ENCODE results near the gene DNM2. TPM values are rescaled to one million over a fixed set of nuclear protein-coding genes. Genes with fewer than 3 reads are reported as not detected.

The DNM2 gene
- total and polyA plus RNA-seq, 2 donors (not counting 1 experiment from before 2014, with no cell fraction given) = 42.6 to 76.8 TPM

DNA sequence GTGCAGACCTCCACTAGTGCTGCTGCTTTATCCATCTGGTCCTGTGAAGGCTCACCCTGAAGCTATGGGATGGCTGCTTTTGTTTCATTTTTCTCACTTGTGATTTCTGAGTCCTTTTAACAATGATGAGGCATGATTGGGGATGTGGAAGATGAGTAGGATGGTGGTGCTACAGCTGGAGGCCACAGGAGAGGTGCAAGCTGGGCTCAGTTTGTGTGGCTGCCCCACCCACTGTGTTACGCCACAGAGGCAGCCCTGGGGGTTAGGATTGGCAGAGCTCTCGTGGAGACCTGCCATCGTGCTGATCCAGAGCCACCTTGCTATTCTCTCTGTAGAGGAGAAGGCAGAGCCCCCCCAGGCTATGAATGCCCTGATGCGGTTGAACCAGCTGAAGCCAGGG is 36.2 kb upstream of the DNM2 start:
- no peak overlapping the region for H3K4me2 ChIP-seq (ENCODE audit: extremely low read depth, insufficient read depth, low read length)
- peaks cover 2% of the 10 kb centered on the region for H3K4me1 ChIP-seq (ENCODE audit: control insufficient read depth, extremely low read depth, insufficient read depth, low read length)
- no peaks in the 10 kb centered on the region for H3K9me3 ChIP-seq (ENCODE audit: control insufficient read depth, insufficient read depth, low read depth, low read length)
- DNase-seq (ENCODE audit: low read depth in 2 of 2) = no peak
- no peaks in the 10 kb centered on the region for H3K27me3 ChIP-seq (ENCODE audit: control insufficient read depth, insufficient read depth, low read length)
- no peak overlapping the region for H2AFZ ChIP-seq (ENCODE audit: low read length)
- H3K27ac ChIP-seq (ENCODE audit: insufficient read depth, low read length) = no peak overlapping the region
- peaks cover 31% of the 10 kb centered on the region for H3K79me2 ChIP-seq (ENCODE audit: control insufficient read depth, insufficient read depth, low read length)
- H3K9ac ChIP-seq (ENCODE audit: insufficient read depth, low read length) = no peak overlapping the region
- H3K36me3 ChIP-seq (ENCODE audit: control insufficient read depth, insufficient read depth, low read length) = peaks cover 60% of the 10 kb centered on the region
- H4K20me1 ChIP-seq (ENCODE audit: control insufficient read depth, extremely low read depth, insufficient read depth, low read length) = no peaks in the 10 kb centered on the region
- no peak for TF ChIP-seq EZH2 (IDR thresholded peaks at IDR 0.05; ENCODE audit: low read length, missing control alignments)
- TF ChIP-seq, protein P1, sequence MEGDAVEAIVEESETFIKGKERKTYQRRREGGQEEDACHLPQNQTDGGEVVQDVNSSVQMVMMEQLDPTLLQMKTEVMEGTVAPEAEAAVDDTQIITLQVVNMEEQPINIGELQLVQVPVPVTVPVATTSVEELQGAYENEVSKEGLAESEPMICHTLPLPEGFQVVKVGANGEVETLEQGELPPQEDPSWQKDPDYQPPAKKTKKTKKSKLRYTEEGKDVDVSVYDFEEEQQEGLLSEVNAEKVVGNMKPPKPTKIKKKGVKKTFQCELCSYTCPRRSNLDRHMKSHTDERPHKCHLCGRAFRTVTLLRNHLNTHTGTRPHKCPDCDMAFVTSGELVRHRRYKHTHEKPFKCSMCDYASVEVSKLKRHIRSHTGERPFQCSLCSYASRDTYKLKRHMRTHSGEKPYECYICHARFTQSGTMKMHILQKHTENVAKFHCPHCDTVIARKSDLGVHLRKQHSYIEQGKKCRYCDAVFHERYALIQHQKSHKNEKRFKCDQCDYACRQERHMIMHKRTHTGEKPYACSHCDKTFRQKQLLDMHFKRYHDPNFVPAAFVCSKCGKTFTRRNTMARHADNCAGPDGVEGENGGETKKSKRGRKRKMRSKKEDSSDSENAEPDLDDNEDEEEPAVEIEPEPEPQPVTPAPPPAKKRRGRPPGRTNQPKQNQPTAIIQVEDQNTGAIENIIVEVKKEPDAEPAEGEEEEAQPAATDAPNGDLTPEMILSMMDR (conservative IDR thresholded peaks at IDR 0.05 in 1 of 2, IDR thresholded peaks at IDR 0.05 in 1 of 2; ENCODE audit: low read depth in 1 of 2, low read length in 2 of 2) = no peak
- H3K4me3 ChIP-seq (replicated peaks in 1 of 4; ENCODE audit: control extremely low read depth in 1 of 4, insufficient read depth in 1 of 4, low read depth in 3 of 4, low read length in 4 of 4) = no peak overlapping the region

DNA sequence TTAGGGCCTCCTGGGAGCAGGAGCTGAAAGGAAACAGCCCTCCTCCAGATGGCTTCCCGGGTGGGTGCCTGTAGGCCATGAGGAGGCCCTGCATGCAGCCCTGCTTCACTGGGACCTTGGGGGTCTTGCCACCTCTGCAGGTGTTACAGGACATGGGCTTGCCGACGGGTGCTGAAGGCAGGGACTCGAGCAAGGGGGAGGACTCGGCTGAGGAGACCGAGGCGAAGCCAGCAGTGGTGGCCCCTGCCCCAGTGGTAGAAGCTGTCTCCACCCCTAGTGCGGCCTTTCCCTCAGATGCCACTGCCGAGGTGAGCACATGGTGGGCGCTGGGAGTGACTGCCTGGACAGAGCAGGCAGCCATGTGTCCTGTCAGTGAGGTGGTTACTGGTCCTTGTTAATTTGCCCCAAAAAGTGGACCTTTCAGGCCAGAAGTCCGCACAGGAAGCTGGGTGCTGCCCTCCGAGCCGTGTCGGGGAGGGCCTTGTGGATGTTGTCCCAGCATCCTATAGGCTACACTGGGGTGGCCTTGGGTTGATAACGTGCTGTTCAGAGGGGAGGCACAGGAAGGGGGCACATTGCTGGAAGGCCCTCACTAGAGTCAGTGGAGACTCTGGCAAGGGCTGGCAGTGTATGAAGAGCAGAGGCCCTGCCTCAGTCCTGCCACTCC is 35.3 kb upstream of the DNM2 start:
- no peak for DNase-seq (ENCODE audit: low read depth in 2 of 2)

GRCh38 chr19:10683064-10683426 is 34.8 kb upstream of the DNM2 start:
- DNase-seq (ENCODE audit: low read depth in 2 of 2) = no peak
- Histone ChIP-seq H2AFZ (ENCODE audit: low read length) (no peak overlapping the region), H3K4me1 (ENCODE audit: control insufficient read depth, extremely low read depth, insufficient read depth, low read length) (peaks cover 2% of the 10 kb centered on the region), H3K4me3 (replicated peaks in 1 of 4; ENCODE audit: control extremely low read depth in 1 of 4, insufficient read depth in 1 of 4, low read depth in 3 of 4, low read length in 4 of 4) (no peak overlapping the region), H3K36me3 (ENCODE audit: control insufficient read depth, insufficient read depth, low read length) (peaks cover 62% of the 10 kb centered on the region), H3K9me3 (ENCODE audit: control insufficient read depth, insufficient read depth, low read depth, low read length) (no peaks in the 10 kb centered on the region), H3K4me2 (ENCODE audit: extremely low read depth, insufficient read depth, low read length) (no peak overlapping the region), H3K9ac (ENCODE audit: insufficient read depth, low read length) (no peak overlapping the region), H4K20me1 (ENCODE audit: control insufficient read depth, extremely low read depth, insufficient read depth, low read length) (no peaks in the 10 kb centered on the region), H3K79me2 (ENCODE audit: control insufficient read depth, insufficient read depth, low read length) (peaks cover 22% of the 10 kb centered on the region), H3K27me3 (ENCODE audit: control insufficient read depth, insufficient read depth, low read length) (no peaks in the 10 kb centered on the region), H3K27ac (ENCODE audit: insufficient read depth, low read length) (no peak overlapping the region)
- TF ChIP-seq, protein P1 (conservative IDR thresholded peaks at IDR 0.05 in 1 of 2, IDR thresholded peaks at IDR 0.05 in 1 of 2; ENCODE audit: low read depth in 1 of 2, low read length in 2 of 2) = no peak
- TF ChIP-seq EZH2 (IDR thresholded peaks at IDR 0.05; ENCODE audit: low read length, missing control alignments) = no peak

More for the DNA sequence above, 35.3 kb upstream of the DNM2 start:
- Histone ChIP-seq H3K27ac (ENCODE audit: insufficient read depth, low read length) (no peak overlapping the region), H3K4me1 (ENCODE audit: control insufficient read depth, extremely low read depth, insufficient read depth, low read length) (peaks cover 2% of the 10 kb centered on the region), H3K4me3 (replicated peaks in 1 of 4; ENCODE audit: control extremely low read depth in 1 of 4, insufficient read depth in 1 of 4, low read depth in 3 of 4, low read length in 4 of 4) (no peak overlapping the region), H3K27me3 (ENCODE audit: control insufficient read depth, insufficient read depth, low read length) (no peaks in the 10 kb centered on the region), H3K79me2 (ENCODE audit: control insufficient read depth, insufficient read depth, low read length) (peaks cover 25% of the 10 kb centered on the region), H3K9me3 (ENCODE audit: control insufficient read depth, insufficient read depth, low read depth, low read length) (no peaks in the 10 kb centered on the region), H4K20me1 (ENCODE audit: control insufficient read depth, extremely low read depth, insufficient read depth, low read length) (no peaks in the 10 kb centered on the region), H3K4me2 (ENCODE audit: extremely low read depth, insufficient read depth, low read length) (no peak overlapping the region), H3K9ac (ENCODE audit: insufficient read depth, low read length) (no peak overlapping the region), H2AFZ (ENCODE audit: low read length) (no peak overlapping the region), H3K36me3 (ENCODE audit: control insufficient read depth, insufficient read depth, low read length) (peaks cover 60% of the 10 kb centered on the region)
- TF ChIP-seq EZH2 (IDR thresholded peaks at IDR 0.05; ENCODE audit: low read length, missing control alignments) = no peak
- TF ChIP-seq, protein P1 (conservative IDR thresholded peaks at IDR 0.05 in 1 of 2, IDR thresholded peaks at IDR 0.05 in 1 of 2; ENCODE audit: low read depth in 1 of 2, low read length in 2 of 2) = no peak

All from fibroblast of lung (primary cell).